ENCODE data around the gene PAX5.

Gene PAX5

GRCh38 chr9:37037503-37038301 is 3.6 kb upstream of the PAX5 start:
- DNase-seq (ENCODE audit: low read depth): no peak

DNA sequence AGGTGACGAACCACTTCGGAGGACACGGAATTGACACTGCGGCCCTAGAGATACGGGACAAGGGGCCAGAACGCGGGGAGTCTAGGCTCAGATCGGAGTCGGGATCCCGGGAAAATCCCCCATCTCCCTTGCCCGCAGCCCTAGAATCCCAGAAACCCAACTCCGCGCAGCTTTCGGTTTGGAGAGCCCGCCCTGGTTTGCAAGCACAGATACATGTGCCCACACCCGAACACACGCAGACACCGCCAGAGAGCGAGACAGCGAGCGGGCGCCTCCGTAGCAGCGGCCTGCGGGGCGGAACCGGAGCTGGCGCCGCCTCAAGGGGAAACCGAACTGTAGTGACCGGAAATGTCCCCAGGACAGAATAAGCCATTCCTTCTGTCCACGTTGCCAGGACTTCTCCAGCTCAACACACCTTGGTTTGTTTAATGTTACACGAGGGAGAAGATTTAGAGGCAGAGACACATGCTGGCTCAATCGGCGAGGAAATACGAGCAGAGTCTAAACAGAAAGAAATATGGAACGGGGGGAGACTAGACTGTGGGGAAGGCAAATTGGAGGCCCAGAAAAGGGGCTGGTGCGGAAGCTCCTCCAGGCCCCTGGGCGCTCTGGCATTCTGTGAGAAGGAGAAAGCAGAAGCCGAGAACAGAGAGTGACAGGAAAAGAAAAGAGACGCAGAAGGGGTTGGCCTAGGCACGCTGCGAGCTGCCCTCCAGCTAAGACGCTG is 2.9 kb upstream of the PAX5 start:
- DNase-seq (ENCODE audit: low read depth): no peak

GRCh38 chr9:37036371-37036775 is 2.3 kb upstream of the PAX5 start:
- DNase-seq (ENCODE audit: low read depth): no peak

- no peak for DNase-seq (ENCODE audit: low read depth)
Measured at GRCh38 chr9:37035648-37036370, 1.7 kb upstream of the PAX5 start.

DNA sequence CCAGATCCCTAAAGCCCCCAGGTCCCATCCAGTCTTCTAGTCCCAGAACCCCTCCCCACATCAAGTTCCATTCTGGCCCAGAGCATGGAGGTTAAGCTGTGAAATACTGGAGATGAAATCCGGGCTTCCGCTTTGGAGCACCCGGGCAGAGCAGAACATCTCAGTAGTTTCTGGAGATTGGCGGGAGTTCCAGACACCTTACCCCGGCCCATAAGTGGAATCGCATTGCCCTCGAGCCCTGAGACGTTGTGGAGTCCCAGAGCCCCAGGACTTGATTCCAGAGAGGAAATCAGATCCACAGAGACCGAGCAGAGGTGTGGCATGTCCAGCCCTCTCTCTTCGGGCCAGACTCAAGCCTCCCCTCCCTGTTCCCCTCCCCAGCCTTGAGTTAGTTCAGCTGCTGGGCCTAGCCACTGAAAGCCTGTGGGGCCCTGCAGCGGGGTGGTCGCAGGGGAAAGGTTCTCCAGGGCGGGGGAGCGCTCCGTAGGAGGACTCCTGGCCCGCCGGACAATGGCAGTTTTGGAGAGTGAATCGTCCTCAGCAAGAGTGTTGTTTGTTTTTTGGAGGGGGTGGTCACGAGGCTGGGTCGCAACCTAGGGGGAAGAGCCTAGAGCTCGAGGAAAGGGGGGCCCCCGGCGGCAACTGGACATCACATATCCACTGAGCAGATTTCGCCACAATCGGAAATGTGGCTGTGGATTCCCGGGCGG is 1.0 kb upstream of the PAX5 start:
- no peak for DNase-seq (ENCODE audit: low read depth)

DNA sequence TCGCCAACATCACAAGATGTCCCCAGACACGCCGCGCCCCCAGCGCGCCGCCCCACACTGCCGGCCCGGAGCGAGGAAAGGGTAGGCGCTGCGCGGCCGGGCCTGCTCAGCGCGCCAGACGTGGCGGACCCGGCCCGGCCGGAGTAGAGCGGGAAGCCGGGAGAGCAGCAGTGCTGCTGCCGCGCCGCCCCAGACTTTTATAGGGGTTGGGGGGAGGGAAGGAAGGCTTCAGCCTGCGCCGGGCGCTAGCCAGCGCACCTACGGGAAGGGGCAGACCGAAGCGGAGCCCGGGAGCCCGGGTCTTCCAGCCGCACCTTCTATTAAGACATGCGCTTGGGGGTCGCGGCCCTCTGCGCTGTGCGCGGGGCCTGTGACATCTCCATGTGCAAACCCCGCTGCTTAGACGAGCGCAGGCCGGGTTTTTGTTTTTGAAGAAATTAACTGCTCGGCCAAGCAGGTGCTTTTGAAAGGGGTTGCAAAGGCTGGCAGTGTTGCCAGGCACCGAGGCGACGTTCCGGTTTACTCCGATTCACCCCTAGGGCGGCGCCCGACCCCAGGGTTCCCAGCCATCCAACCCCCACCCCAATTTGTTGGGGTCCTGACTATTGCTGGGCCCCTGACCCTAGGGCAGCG is 353 bp upstream of the PAX5 start:
- DNase-seq (ENCODE audit: low read depth): no peak

GRCh38 chr9:37033141-37033540 is 927 bp downstream of the PAX5 start:
- DNase-seq (ENCODE audit: low read depth): no peak

GRCh38 chr9:37032713-37033112 is 1.4 kb downstream of the PAX5 start:
- no peak for DNase-seq (ENCODE audit: low read depth)

DNA sequence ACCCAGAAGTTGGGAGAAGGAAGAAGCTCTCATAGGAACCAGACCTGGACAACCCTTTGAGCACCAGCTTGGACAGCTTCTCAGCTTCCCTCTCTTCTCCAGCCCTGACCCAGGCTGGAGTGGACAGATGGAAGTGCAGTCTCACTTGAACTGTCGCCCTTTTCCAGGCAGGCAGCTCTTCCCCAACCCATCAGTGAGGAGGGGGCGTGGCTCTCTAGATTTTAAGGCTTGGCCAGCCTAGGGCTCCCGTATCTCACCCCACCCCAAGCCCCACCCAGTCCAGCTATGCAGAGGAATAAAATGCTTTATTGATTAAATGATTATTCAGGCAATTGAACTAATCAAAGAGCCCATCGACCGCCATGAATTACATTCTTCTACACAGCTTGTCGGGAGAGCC is 2.2 kb downstream of the PAX5 start:
- no peak for DNase-seq (ENCODE audit: low read depth)

- no peak for DNase-seq (ENCODE audit: low read depth)
Measured at GRCh38 chr9:37031081-37031480, 3.0 kb downstream of the PAX5 start.

GRCh38 chr9:37030611-37030939 is 3.5 kb downstream of the PAX5 start:
- DNase-seq (ENCODE audit: low read depth): no peak

- DNase-seq (ENCODE audit: low read depth): no peak
Measured at GRCh38 chr9:37029776-37030610, 4.1 kb downstream of the PAX5 start.

DNA sequence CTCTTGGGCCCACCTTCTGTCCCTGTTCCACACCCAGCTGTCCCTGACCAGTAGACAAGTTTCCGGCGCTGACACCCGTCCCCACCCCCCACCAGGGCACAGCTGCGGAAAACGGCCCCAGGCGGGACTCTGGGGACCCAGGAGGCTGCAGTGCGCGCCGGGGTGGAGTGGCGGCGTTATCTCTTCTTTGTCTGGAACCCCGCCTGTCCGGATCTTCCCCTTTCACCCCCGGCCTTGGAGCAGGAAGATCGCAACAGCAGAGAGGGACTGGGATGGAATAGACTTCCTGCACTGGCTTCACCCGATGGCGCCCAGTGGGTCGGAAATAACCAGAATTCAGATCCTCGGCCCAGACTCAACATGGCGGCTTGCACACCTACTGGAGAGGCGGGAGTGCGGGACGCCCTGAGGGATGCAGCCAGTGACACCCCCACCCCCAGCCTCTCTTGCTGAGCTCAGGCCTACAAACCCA is 4.7 kb downstream of the PAX5 start:
- DNase-seq (ENCODE audit: low read depth): no peak

DNA sequence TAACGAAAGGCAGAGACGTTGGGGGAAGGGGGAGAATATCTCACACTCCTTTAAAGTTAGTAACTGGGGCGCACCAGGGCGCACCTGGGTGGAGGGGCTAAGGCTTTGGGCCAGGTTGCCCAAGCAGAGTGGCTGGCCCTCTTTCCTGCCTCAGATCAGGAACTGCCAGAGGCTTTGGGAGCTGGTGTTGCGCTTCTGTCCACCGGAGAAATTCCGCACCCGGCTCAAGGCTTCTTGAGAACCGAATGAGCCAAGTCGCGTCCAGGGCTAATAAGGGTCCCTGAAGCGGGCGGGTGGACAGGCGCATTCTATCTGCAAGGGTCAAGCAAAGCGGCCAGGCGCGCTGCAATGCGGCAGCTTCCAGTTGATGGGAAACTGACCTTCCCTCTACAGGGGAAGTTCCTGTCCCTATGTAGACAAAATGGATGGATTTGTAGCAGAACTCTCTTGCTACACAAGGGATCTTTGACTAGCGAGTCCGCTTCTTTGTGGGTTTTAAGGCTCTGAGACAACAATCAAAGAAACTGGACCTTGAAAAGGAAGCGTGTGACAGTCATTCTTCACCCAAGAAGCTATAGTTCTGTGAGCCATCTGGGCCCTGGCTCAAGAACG is 5.5 kb downstream of the PAX5 start:
- no peak for DNase-seq (ENCODE audit: low read depth)

DNA sequence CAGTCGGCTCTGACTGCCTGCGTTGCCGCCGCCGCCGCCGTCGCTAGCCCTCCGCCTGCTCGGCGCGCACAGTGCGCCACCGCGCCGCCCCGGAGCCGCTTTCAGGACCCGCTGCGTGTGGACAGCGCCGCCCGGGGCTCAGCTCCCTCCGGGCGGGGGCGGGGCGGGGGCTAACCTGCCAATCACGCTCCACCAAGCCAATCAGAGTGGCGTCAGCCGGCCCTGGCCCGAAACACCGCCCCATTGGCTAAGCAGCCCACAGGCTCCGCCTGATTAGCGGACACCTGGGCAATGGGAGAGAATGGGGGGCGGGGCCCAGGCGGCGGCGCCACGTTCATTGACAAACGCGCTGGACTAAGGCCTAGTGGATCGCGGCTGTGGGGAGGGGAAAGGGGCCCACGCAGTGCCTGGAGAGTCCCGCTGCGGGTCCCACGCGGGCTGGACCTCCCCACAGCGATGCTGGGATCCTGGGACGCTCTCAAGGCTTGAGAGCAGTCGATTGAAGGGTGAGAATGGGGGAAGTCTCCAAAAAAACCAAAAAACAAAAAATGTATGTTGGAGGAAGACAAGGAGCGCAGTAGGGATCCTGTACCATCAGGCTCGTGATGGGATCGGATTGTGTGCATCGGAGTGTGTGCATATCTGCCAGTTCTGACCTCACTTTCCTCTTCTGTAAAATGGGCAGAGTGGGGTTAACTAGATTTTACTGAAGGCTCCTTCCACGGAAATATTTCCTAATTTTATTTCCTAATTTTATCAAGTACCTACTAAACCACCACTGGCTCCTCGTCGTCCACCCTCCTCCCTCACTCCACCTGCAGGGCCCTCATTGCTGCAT is 6.3 kb downstream of the PAX5 start:
- peak; percentile 61 for DNase-seq (ENCODE audit: low read depth)

GRCh38 chr9:37026931-37027581 is 7.0 kb downstream of the PAX5 start:
- no peak for DNase-seq (ENCODE audit: low read depth)

- no peak for DNase-seq (ENCODE audit: low read depth)
Measured at GRCh38 chr9:37026113-37026930, 7.7 kb downstream of the PAX5 start.

DNA sequence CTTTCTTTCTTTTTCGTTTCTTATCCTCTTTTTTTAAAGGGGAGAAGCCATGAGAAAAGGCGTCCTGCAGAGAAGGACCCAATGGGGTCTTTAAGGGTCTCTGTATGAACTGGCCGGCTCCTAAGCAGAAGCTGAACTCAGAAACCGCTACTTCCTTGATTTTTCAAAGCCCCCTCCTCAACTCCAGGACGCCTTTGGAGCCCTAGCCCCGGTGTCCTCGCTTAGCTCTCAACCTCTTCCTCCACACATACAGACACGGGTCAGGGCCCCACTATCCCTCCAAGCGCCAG is 8.3 kb downstream of the PAX5 start:
- no peak for DNase-seq (ENCODE audit: low read depth)
